Upper lobe of left lung (tissue), 6 donors: ENCODE data around the gene IRF6. TPM values are rescaled to one million over a fixed set of nuclear protein-coding genes. Genes with fewer than 3 reads are reported as not detected.

Experiments used
- ATAC-seq, 2 donors: fragments of 200-7000 bp; cut with Tn5 transposase; one replicate each; pipeline ENCODE4 v1.9.1; 2022; ENCODE audit warnings: mild to moderate bottlenecking in 2 of 2, moderate library complexity in 2 of 2; ENCODE audit not compliant: low FRiP score in 2 of 2
- DNase-seq, 2 donors: peaks; one replicate each; pipeline ENCODE4 v3.0.0-alpha.2; 2019 to 2020
- H3K27ac ChIP-seq, 4 donors: fragments of 200-600 bp; sonication (generic); one replicate each; pipeline ENCODE4 v1.5.1; 2016 to 2019
- H3K27me3 ChIP-seq, 4 donors: fragments of 200-600 bp; sonication (generic); one replicate each; pipeline ENCODE4 v1.5.1; 2017 to 2019
- H3K36me3 ChIP-seq, 4 donors: fragments of 200-600 bp; sonication (generic); one replicate each; pipeline ENCODE4 v1.5.1; 2016 to 2019
- H3K4me1 ChIP-seq, 4 donors: fragments of 200-600 bp; sonication (generic); one replicate each; pipeline ENCODE4 v1.5.1; 2018 to 2019
- H3K4me3 ChIP-seq, 4 donors: fragments of 200-600 bp; sonication (generic); one replicate each; pipeline ENCODE4 v1.5.1; 2017 to 2019; ENCODE audit warnings: mild to moderate bottlenecking in 2 of 4, moderate library complexity in 1 of 4
- H3K9me3 ChIP-seq, 4 donors: fragments of 200-600 bp; sonication (generic); one replicate each; pipeline ENCODE4 v1.5.1; 2018 to 2019
- CTCF ChIP-seq, 6 experiments: fragments of 450-650 bp in 4 of 6; fragments of 200-600 bp in 2 of 6; sonication (generic) in 2 of 6; IDR thresholded peaks; one replicate each; pipeline ENCODE4 v1.5.1; 2016 to 2019; ENCODE audit warnings: antibody characterized with exemption in 6 of 6
- EP300 ChIP-seq, 4 donors: sonication (generic); formaldehyde crosslinking; IDR thresholded peaks; one replicate each; pipeline ENCODE4 v1.5.1; 2017; ENCODE audit warnings: antibody characterized with exemption in 4 of 4, control low read depth in 2 of 4
- POLR2A ChIP-seq, 4 donors: fragments of 450-650 bp; IDR thresholded peaks; one replicate each; pipeline ENCODE4 v1.5.1; 2016 to 2017; ENCODE audit warnings: antibody characterized with exemption in 4 of 4, mild to moderate bottlenecking in 2 of 4
- POLR2AphosphoS5 ChIP-seq, 2 donors: sonication (generic); formaldehyde crosslinking; IDR thresholded peaks; one replicate each; pipeline ENCODE4 v1.5.1; 2017; ENCODE audit warnings: antibody characterized with exemption in 2 of 2
- WGBS, 2 donors: methylation state at CpG; one replicate each; pipeline ENCODE4 v1.1.5; 2017 to 2018; 5-methylcytosine and 5-hydroxymethylcytosine counted together
- total RNA-seq, 6 donors: library from RNA; depleted of rRNA in 4 of 6; stranded (reverse); fragments of >200 nt in 4 of 6; gene quantifications; one replicate each; pipeline versions ENCODE4 v1.1.0 to v1.2.1, GENCODE V29; 2016 to 2021
- donor health status: DM: no; HTN: no; CAD: no; lungs with moderate emphysema.
- donor health status: DM: no; HTN: yes; CAD: no; lungs with severe emphysema.

IRF6 gene
- total RNA-seq, 6 donors from 2014 or later: 11.5 to 36.3 (median 20.0) TPM

- H3K4me3 ChIP-seq: no peak overlapping the region
- no peak for ATAC-seq
- H3K27ac ChIP-seq: no peak overlapping the region
- no peak for DNase-seq
- no peaks in the 10 kb centered on the region for H3K9me3 ChIP-seq
- H3K4me1 ChIP-seq: no peaks in the 10 kb centered on the region
- H3K27me3 ChIP-seq: no peaks in the 10 kb centered on the region
- TF ChIP-seq EP300 (IDR thresholded peaks at IDR 0.05): no peak
- no peak for TF ChIP-seq POLR2A (IDR thresholded peaks at IDR 0.05)
- WGBS, 2 donors: 90 to 92% methylated on average over 2 of the region's 2 CpGs
- peaks cover 0 to 59% (median 37%) of the 10 kb centered on the region in 4 donors for H3K36me3 ChIP-seq
Observed at GRCh38 chr1:209853676-209854075, 47.7 kb upstream of the IRF6 start.

- DNase-seq (no peak), ATAC-seq (peak; percentile 29 to 43)
- Histone ChIP-seq H3K9me3 (no peaks in the 10 kb centered on the region), H3K27me3 (no peaks in the 10 kb centered on the region), H3K27ac (no peak overlapping the region), H3K36me3 (peaks cover 0 to 86% (median 40%) of the 10 kb centered on the region in 4 donors), H3K4me1 (no peaks in the 10 kb centered on the region), H3K4me3 (no peak overlapping the region)
- TF ChIP-seq CTCF (IDR thresholded peaks at IDR 0.05) (peak in 2 of 6 experiments; percentile 12 to 19), POLR2A (IDR thresholded peaks at IDR 0.05) (no peak)
- WGBS, 2 donors: 70 to 73% methylated on average over 6 of the region's 6 CpGs
Observed at GRCh38 chr1:209850342-209850979, 44.5 kb upstream of the IRF6 start.

GRCh38 chr1:209849388-209849787, 43.4 kb upstream of the IRF6 start:
- DNase-seq (no peak), ATAC-seq (no peak)
- Histone ChIP-seq H3K9me3 (no peaks in the 10 kb centered on the region), H3K36me3 (peaks cover 0 to 91% (median 44%) of the 10 kb centered on the region in 4 donors), H3K27me3 (no peaks in the 10 kb centered on the region), H3K4me3 (no peak overlapping the region), H3K27ac (no peak overlapping the region), H3K4me1 (no peaks in the 10 kb centered on the region)
- no peak for TF ChIP-seq EP300 (IDR thresholded peaks at IDR 0.05)
- 89 to 94% methylated on average over 5 of the region's 5 CpGs for WGBS, 2 donors

GRCh38 chr1:209845408-209845725, 39.4 kb upstream of the IRF6 start:
- ATAC-seq (no peak), DNase-seq (no peak)
- no peak overlapping the region for H3K4me3 ChIP-seq
- 50 to 75% methylated on average over 1 of the region's 1 CpG for WGBS, 2 donors
- no peak overlapping the region for H3K27ac ChIP-seq
- no peaks in the 10 kb centered on the region for H3K4me1 ChIP-seq
- H3K36me3 ChIP-seq: peaks cover 11 to 93% (median 53%) of the 10 kb centered on the region in 4 donors
- no peaks in the 10 kb centered on the region for H3K27me3 ChIP-seq
- TF ChIP-seq CTCF (IDR thresholded peaks at IDR 0.05) (no peak), EP300 (IDR thresholded peaks at IDR 0.05) (no peak), POLR2A (IDR thresholded peaks at IDR 0.05) (no peak), POLR2AphosphoS5 (IDR thresholded peaks at IDR 0.05) (no peak)
- no peaks in the 10 kb centered on the region for H3K9me3 ChIP-seq

GRCh38 chr1:209844695-209845407, 38.9 kb upstream of the IRF6 start:
- Histone ChIP-seq H3K9me3 (no peaks in the 10 kb centered on the region), H3K4me3 (no peak overlapping the region), H3K27ac (no peak overlapping the region), H3K4me1 (no peaks in the 10 kb centered on the region), H3K27me3 (no peaks in the 10 kb centered on the region), H3K36me3 (peaks cover 11 to 93% (median 55%) of the 10 kb centered on the region in 4 donors)
- 73 to 81% methylated on average over 6 of the region's 6 CpGs for WGBS, 2 donors
- DNase-seq (no peak), ATAC-seq (no peak)
- TF ChIP-seq EP300 (IDR thresholded peaks at IDR 0.05): no peak
- TF ChIP-seq CTCF (IDR thresholded peaks at IDR 0.05): no peak

- H3K4me1 ChIP-seq: no peaks in the 10 kb centered on the region
- ATAC-seq (no peak), DNase-seq (no peak)
- H3K27ac ChIP-seq: no peak overlapping the region
- 93 to 95% methylated on average over 5 of the region's 5 CpGs for WGBS, 2 donors
- H3K9me3 ChIP-seq: no peaks in the 10 kb centered on the region
- H3K4me3 ChIP-seq: no peak overlapping the region
- peaks cover 11 to 97% (median 80%) of the 10 kb centered on the region in 4 donors for H3K36me3 ChIP-seq
- no peaks in the 10 kb centered on the region for H3K27me3 ChIP-seq
- TF ChIP-seq POLR2AphosphoS5 (IDR thresholded peaks at IDR 0.05): no peak
- no peak for TF ChIP-seq CTCF (IDR thresholded peaks at IDR 0.05)
- TF ChIP-seq EP300 (IDR thresholded peaks at IDR 0.05): no peak
- TF ChIP-seq POLR2A (IDR thresholded peaks at IDR 0.05): no peak
Observed at GRCh38 chr1:209840611-209841010, 34.7 kb upstream of the IRF6 start.
